Trophoblast cell (in vitro differentiated cells and primary cell): Measurements from ENCODE around the gene ZBTB8B. TPM values are rescaled to one million over a fixed set of nuclear protein-coding genes. Genes with fewer than 3 reads are reported as not detected.

ENCODE experiments used
- DNase-seq, 2 donors: peaks; one replicate each; pipeline ENCODE4 v3.0.0-alpha.2; 2016
- H2AFZ ChIP-seq: 2 replicates; pipeline ENCODE4 v1.6.1; 2013; ENCODE audit warnings: low read length, moderate library complexity, mild to moderate bottlenecking; ENCODE audit not compliant: insufficient read depth, poor library complexity
- H2AK5ac ChIP-seq: 2 replicates; pipeline ENCODE4 v1.6.1; 2013; ENCODE audit warnings: mild to moderate bottlenecking, low read length
- H2BK120ac ChIP-seq: 2 replicates; pipeline ENCODE4 v1.6.1; 2013; ENCODE audit warnings: low read length, mild to moderate bottlenecking, moderate library complexity; ENCODE audit not compliant: insufficient read depth, poor library complexity
- H2BK12ac ChIP-seq: 2 replicates; pipeline ENCODE4 v1.6.1; 2013; ENCODE audit warnings: mild to moderate bottlenecking, low read length, moderate library complexity
- H2BK5ac ChIP-seq: 2 replicates; pipeline ENCODE4 v1.6.1; 2013; ENCODE audit warnings: low read length, low read depth, moderate library complexity, mild to moderate bottlenecking; ENCODE audit not compliant: poor library complexity
- H3K14ac ChIP-seq: 2 replicates; pipeline ENCODE4 v1.6.1; 2013; ENCODE audit warnings: mild to moderate bottlenecking, low read length
- H3K18ac ChIP-seq: 2 replicates; pipeline ENCODE4 v1.6.1; 2013; ENCODE audit warnings: mild to moderate bottlenecking, low read length
- H3K23ac ChIP-seq: 2 replicates; pipeline ENCODE4 v1.6.1; 2013; ENCODE audit warnings: low read length
- H3K27ac ChIP-seq: 2 replicates; pipeline ENCODE4 v1.5.1; 2013; ENCODE audit warnings: low read depth, mild to moderate bottlenecking, inconsistent platforms, low read length, moderate library complexity
- H3K27me3 ChIP-seq: 2 replicates; pipeline ENCODE4 v1.6.1; 2013; ENCODE audit warnings: inconsistent platforms, mild to moderate bottlenecking, low read length, moderate library complexity; ENCODE audit not compliant: insufficient read depth
- H3K36me3 ChIP-seq, 2 experiments: 1 replicate in 1 of 2; 2 replicates in 1 of 2; pipeline ENCODE4 v1.6.1; 2013; ENCODE audit warnings: low read length in 2 of 2, mild to moderate bottlenecking in 2 of 2, moderate library complexity in 1 of 2; ENCODE audit not compliant: insufficient read depth in 2 of 2, control insufficient read depth in 1 of 2
- H3K4ac ChIP-seq: 2 replicates; pipeline ENCODE4 v1.6.1; 2013; ENCODE audit warnings: low read depth, mild to moderate bottlenecking, low read length, moderate library complexity
- H3K4me1 ChIP-seq, 2 experiments: 1 replicate in 1 of 2; 2 replicates in 1 of 2; pipeline ENCODE4 v1.6.1; 2013; ENCODE audit warnings: low read length in 2 of 2, mild to moderate bottlenecking in 2 of 2, moderate library complexity in 1 of 2; ENCODE audit not compliant: insufficient read depth in 2 of 2, control insufficient read depth in 1 of 2
- H3K4me2 ChIP-seq: 2 replicates; pipeline ENCODE4 v1.6.1; 2013; ENCODE audit warnings: inconsistent platforms, mild to moderate bottlenecking, low read length, moderate library complexity
- H3K4me3 ChIP-seq: 2 replicates; pipeline ENCODE4 v1.5.1; 2013; ENCODE audit warnings: mild to moderate bottlenecking, low read depth, low read length, inconsistent platforms
- H3K79me1 ChIP-seq: one replicate; pipeline ENCODE4 v1.6.1; 2013; ENCODE audit warnings: low read length
- H3K79me2 ChIP-seq: 2 replicates; pipeline ENCODE4 v1.6.1; 2013; ENCODE audit warnings: low read length, mild to moderate bottlenecking; ENCODE audit not compliant: control insufficient read depth, insufficient read depth, poor library complexity
- H3K9ac ChIP-seq: 2 replicates; pipeline ENCODE4 v1.6.1; 2013; ENCODE audit warnings: mild to moderate bottlenecking, low read length
- H3K9me3 ChIP-seq: 2 replicates; pipeline ENCODE4 v1.6.1; 2013; ENCODE audit warnings: low read depth, mild to moderate bottlenecking, control low read depth, inconsistent platforms, low read length; ENCODE audit not compliant: insufficient read depth
- H4K12ac ChIP-seq: 2 replicates; pipeline ENCODE4 v1.6.1; 2013; ENCODE audit warnings: low read depth, mild to moderate bottlenecking, low read length, moderate library complexity
- H4K8ac ChIP-seq: 2 replicates; pipeline ENCODE4 v1.6.1; 2013; ENCODE audit warnings: low read depth, mild to moderate bottlenecking, low read length, moderate library complexity
- H4K91ac ChIP-seq: one replicate; pipeline ENCODE4 v1.6.1; 2013; ENCODE audit warnings: low read depth, mild to moderate bottlenecking, low read length, moderate library complexity
- WGBS: extraction: QIAGEN DNeasy Blood & Tissue Kit; methylation state at CpG from one replicate; pipeline ENCODE4 v1.1.7; 2013; ENCODE audit warnings: missing lambda C conversion rate; ENCODE audit not compliant: insufficient read length, insufficient coverage; ENCODE audit errors: extremely low coverage; 5-methylcytosine and 5-hydroxymethylcytosine counted together
- polyA plus RNA-seq: library from polyadenylated mRNA; stranded (reverse); fragments of 200-250 nt; gene quantifications from 2 replicates; pipeline ENCODE4 v1.2.3, GENCODE V29; 2013

Gene ZBTB8B
- 0.69 and 0.79 TPM in 2 replicates for polyA plus RNA-seq

GRCh38 chr1:32464716-32465577 is at the start of gene ZBTB8B:
Gene ZBTB8B (plus strand): TSS chr1:32465072. CDS start chr1:32470625, 5,553 bp downstream.
- WGBS: no CpG with 5 or more reads among the region's 66 CpGs
- H3K36me3 ChIP-seq: no peaks in the 10 kb centered on the region
- peak; percentile 38 to 79 for DNase-seq
- H2BK12ac ChIP-seq: no peak within 1 kb of the TSS
- peaks cover 3% of the 10 kb centered on the region for H3K79me1 ChIP-seq
- H3K79me2 ChIP-seq: no peaks in the 10 kb centered on the region
- H4K91ac ChIP-seq: no peak within 1 kb of the TSS
- no peak within 1 kb of the TSS for H3K27ac ChIP-seq
- H3K4me2 ChIP-seq: peak within 1 kb of the TSS; percentile 97
- H3K14ac ChIP-seq: peak within 1 kb of the TSS; percentile 30
- no peak within 1 kb of the TSS for H3K4ac ChIP-seq
- H2BK120ac ChIP-seq: no peak within 1 kb of the TSS
- no peak within 1 kb of the TSS for H4K12ac ChIP-seq
- peaks cover 5 to 6% of the 10 kb centered on the region in 2 experiments for H3K4me1 ChIP-seq
- H3K9me3 ChIP-seq: no peaks in the 10 kb centered on the region
- H3K27me3 ChIP-seq: no peaks in the 10 kb centered on the region
- H3K4me3 ChIP-seq: peak within 1 kb of the TSS; percentile 80
- H2AK5ac ChIP-seq: no peak within 1 kb of the TSS
- H4K8ac ChIP-seq: peak within 1 kb of the TSS; percentile 30
- H2BK5ac ChIP-seq: no peak within 1 kb of the TSS
- H3K9ac ChIP-seq: peak within 1 kb of the TSS; percentile 60
- H2AFZ ChIP-seq: peak within 1 kb of the TSS; percentile 86
- no peak within 1 kb of the TSS for H3K23ac ChIP-seq
- H3K18ac ChIP-seq: peak within 1 kb of the TSS; percentile 26

- Histone ChIP-seq H3K79me1 (no peaks in the 10 kb centered on the region), H4K8ac (no peak overlapping the region), H2AK5ac (no peak overlapping the region), H3K27me3 (no peaks in the 10 kb centered on the region), H2BK12ac (no peak overlapping the region), H2BK5ac (no peak overlapping the region), H3K9me3 (peaks cover 2% of the 10 kb centered on the region), H3K27ac (no peak overlapping the region), H3K4me1 (no peaks in the 10 kb centered on the region), H3K4ac (no peak overlapping the region), H2AFZ (no peak overlapping the region), H3K4me2 (no peak overlapping the region), H4K91ac (no peak overlapping the region), H3K36me3 (no peaks in the 10 kb centered on the region), H3K4me3 (no peak overlapping the region), H3K79me2 (no peaks in the 10 kb centered on the region), H2BK120ac (no peak overlapping the region), H3K18ac (no peak overlapping the region), H3K9ac (no peak overlapping the region), H3K23ac (no peak overlapping the region), H3K14ac (no peak overlapping the region), H4K12ac (no peak overlapping the region)
- no peak for DNase-seq
- no CpG with 5 or more reads among the region's 1 CpG for WGBS
Observed at GRCh38 chr1:32421775-32422174, 43.1 kb upstream of the ZBTB8B start.

GRCh38 chr1:32426489-32427255 is 38.2 kb upstream of the ZBTB8B start:
- Histone ChIP-seq H3K4ac (no peak overlapping the region), H3K36me3 (no peaks in the 10 kb centered on the region), H3K4me1 (no peaks in the 10 kb centered on the region), H3K27ac (no peak overlapping the region), H3K4me2 (no peak overlapping the region), H2AK5ac (no peak overlapping the region), H3K18ac (no peak overlapping the region), H2AFZ (no peak overlapping the region), H4K8ac (no peak overlapping the region), H3K23ac (no peak overlapping the region), H3K4me3 (no peak overlapping the region), H4K12ac (no peak overlapping the region), H3K14ac (no peak overlapping the region), H2BK12ac (no peak overlapping the region), H3K79me1 (no peaks in the 10 kb centered on the region), H2BK5ac (no peak overlapping the region), H3K9ac (no peak overlapping the region), H3K27me3 (no peaks in the 10 kb centered on the region), H2BK120ac (no peak overlapping the region), H3K9me3 (peaks cover 2% of the 10 kb centered on the region), H3K79me2 (no peaks in the 10 kb centered on the region), H4K91ac (peak overlapping the region; percentile 7)
- peak in 1 of 2 donors; percentile 14 for DNase-seq
- WGBS: no CpG with 5 or more reads among the region's 36 CpGs

GRCh38 chr1:32427264-32427963 is 37.5 kb upstream of the ZBTB8B start:
- Histone ChIP-seq H4K8ac (no peak overlapping the region), H3K4me1 (no peaks in the 10 kb centered on the region), H2BK5ac (no peak overlapping the region), H3K23ac (no peak overlapping the region), H3K9me3 (peaks cover 2% of the 10 kb centered on the region), H3K36me3 (no peaks in the 10 kb centered on the region), H4K12ac (no peak overlapping the region), H3K4ac (no peak overlapping the region), H2BK120ac (no peak overlapping the region), H3K18ac (no peak overlapping the region), H3K79me1 (no peaks in the 10 kb centered on the region), H3K14ac (no peak overlapping the region), H3K9ac (no peak overlapping the region), H2AK5ac (no peak overlapping the region), H3K4me2 (no peak overlapping the region), H2BK12ac (no peak overlapping the region), H3K27ac (no peak overlapping the region), H4K91ac (no peak overlapping the region), H3K79me2 (no peaks in the 10 kb centered on the region), H3K27me3 (no peaks in the 10 kb centered on the region), H3K4me3 (no peak overlapping the region), H2AFZ (no peak overlapping the region)
- DNase-seq: peak in 1 of 2 donors; percentile 14
- no CpG with 5 or more reads among the region's 17 CpGs for WGBS
